HEK293 (cell line): ENCODE data around the gene LTBP1.

ENCODE experiments used
- CTCF ChIP-seq: fragments of 450-650 bp; formaldehyde crosslinking; IDR thresholded peaks from 2 replicates; pipeline ENCODE4 v1.5.1; 2016; ENCODE audit warnings: missing biosample characterization, missing genetic modification characterization
- REST ChIP-seq: fragments of 450-650 bp; formaldehyde crosslinking; IDR thresholded peaks from 2 replicates; pipeline ENCODE4 v1.5.1; 2016; ENCODE audit warnings: missing biosample characterization, missing genetic modification characterization
- TCF7L2 ChIP-seq: IDR thresholded peaks from 2 replicates; pipeline ENCODE4 v1.6.1; 2011; ENCODE audit warnings: low read depth, mild to moderate bottlenecking, inconsistent platforms, low read length, moderate library complexity, borderline replicate concordance
- WT1 ChIP-seq: fragments of 450-650 bp; formaldehyde crosslinking; IDR thresholded peaks from 2 replicates; pipeline ENCODE4 v1.5.1; 2016; ENCODE audit warnings: missing biosample characterization, missing genetic modification characterization
- YY1 ChIP-seq: fragments of 450-650 bp; formaldehyde crosslinking; IDR thresholded peaks from 2 replicates; pipeline ENCODE4 v1.5.1; 2018; ENCODE audit warnings: missing biosample characterization, missing genetic modification characterization
- ZBTB20 ChIP-seq: fragments of 450-650 bp; formaldehyde crosslinking; IDR thresholded peaks from 2 replicates; pipeline ENCODE4 v1.5.1; 2016; ENCODE audit warnings: missing biosample characterization, missing genetic modification characterization
- ZNF121 ChIP-seq: fragments of 450-650 bp; formaldehyde crosslinking; IDR thresholded peaks from 2 replicates; pipeline ENCODE4 v1.5.1; 2016; ENCODE audit warnings: missing biosample characterization, missing genetic modification characterization
- ZNF248 ChIP-seq: fragments of 450-650 bp; formaldehyde crosslinking; IDR thresholded peaks from 2 replicates; pipeline ENCODE4 v1.5.1; 2017; ENCODE audit warnings: missing biosample characterization, missing genetic modification characterization
- ZNF501 ChIP-seq: fragments of 450-650 bp; formaldehyde crosslinking; IDR thresholded peaks from 2 replicates; pipeline ENCODE4 v1.5.1; 2016; ENCODE audit warnings: missing biosample characterization, missing genetic modification characterization
- ZNF639 ChIP-seq: fragments of 450-650 bp; formaldehyde crosslinking; IDR thresholded peaks from 2 replicates; pipeline ENCODE4 v1.5.1; 2016; ENCODE audit warnings: missing biosample characterization, missing genetic modification characterization
- ZNF76 ChIP-seq: fragments of 450-650 bp; formaldehyde crosslinking; IDR thresholded peaks from 2 replicates; pipeline ENCODE4; 2016; ENCODE audit warnings: low read depth, missing biosample characterization, missing genetic modification characterization, borderline replicate concordance
- ZNF830 ChIP-seq: fragments of 450-650 bp; IDR thresholded peaks from 2 replicates; pipeline ENCODE4 v1.5.0; 2018; ENCODE audit warnings: missing biosample characterization, missing genetic modification characterization, low read depth, mild to moderate bottlenecking, moderate library complexity
- TF ChIP-seq, protein P1 (sequence below): fragments of 450-650 bp; formaldehyde crosslinking; IDR thresholded peaks from 2 replicates; pipeline ENCODE4 v1.5.1; 2016; ENCODE audit warnings: missing biosample characterization, missing genetic modification characterization
- TF ChIP-seq, protein P2 (sequence below): fragments of 450-650 bp; formaldehyde crosslinking; IDR thresholded peaks from 2 replicates; pipeline ENCODE4 v1.5.1; 2016; ENCODE audit warnings: missing biosample characterization, missing genetic modification characterization

DNA sequence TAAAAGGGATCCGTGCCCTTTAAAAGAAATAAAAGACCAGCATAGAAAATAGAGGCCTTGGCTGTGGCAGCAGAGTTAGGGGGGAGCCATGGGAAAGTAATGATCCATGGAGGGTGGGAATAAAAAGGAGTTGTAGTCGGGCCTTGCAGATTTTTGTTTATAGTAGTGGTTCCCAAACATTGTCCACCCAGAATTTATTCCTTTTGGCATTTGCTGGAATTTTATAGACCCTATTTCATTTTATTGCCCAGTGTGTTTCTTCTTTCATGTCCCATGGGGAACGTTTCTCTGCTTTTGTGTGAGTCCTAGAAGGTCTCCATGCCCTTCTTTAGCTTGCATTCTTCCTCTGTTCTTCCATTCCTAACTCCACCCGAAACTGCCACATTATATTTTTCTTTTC lies 222.2 kb downstream of the LTBP1 start:
- TF ChIP-seq WT1 (tag by site-specific recombination): no peak
- TF ChIP-seq REST (tag by site-specific recombination): no peak
- TF ChIP-seq, protein P1, sequence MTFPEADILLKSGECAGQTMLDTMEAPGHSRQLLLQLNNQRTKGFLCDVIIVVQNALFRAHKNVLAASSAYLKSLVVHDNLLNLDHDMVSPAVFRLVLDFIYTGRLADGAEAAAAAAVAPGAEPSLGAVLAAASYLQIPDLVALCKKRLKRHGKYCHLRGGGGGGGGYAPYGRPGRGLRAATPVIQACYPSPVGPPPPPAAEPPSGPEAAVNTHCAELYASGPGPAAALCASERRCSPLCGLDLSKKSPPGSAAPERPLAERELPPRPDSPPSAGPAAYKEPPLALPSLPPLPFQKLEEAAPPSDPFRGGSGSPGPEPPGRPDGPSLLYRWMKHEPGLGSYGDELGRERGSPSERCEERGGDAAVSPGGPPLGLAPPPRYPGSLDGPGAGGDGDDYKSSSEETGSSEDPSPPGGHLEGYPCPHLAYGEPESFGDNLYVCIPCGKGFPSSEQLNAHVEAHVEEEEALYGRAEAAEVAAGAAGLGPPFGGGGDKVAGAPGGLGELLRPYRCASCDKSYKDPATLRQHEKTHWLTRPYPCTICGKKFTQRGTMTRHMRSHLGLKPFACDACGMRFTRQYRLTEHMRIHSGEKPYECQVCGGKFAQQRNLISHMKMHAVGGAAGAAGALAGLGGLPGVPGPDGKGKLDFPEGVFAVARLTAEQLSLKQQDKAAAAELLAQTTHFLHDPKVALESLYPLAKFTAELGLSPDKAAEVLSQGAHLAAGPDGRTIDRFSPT (tag by site-specific recombination): no peak
- no peak for TF ChIP-seq CTCF (tag by site-specific recombination)
- no peak for TF ChIP-seq ZNF76 (tag by site-specific recombination)
- TF ChIP-seq ZBTB20 (tag by site-specific recombination): no peak
- TF ChIP-seq ZNF121 (tag by site-specific recombination): no peak
- TF ChIP-seq ZNF830 (tag by site-specific recombination): no peak
- TF ChIP-seq ZNF501: no peak
- no peak for TF ChIP-seq YY1 (tag by site-specific recombination)
- TF ChIP-seq, protein P2, sequence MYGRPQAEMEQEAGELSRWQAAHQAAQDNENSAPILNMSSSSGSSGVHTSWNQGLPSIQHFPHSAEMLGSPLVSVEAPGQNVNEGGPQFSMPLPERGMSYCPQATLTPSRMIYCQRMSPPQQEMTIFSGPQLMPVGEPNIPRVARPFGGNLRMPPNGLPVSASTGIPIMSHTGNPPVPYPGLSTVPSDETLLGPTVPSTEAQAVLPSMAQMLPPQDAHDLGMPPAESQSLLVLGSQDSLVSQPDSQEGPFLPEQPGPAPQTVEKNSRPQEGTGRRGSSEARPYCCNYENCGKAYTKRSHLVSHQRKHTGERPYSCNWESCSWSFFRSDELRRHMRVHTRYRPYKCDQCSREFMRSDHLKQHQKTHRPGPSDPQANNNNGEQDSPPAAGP (tag by site-specific recombination): no peak
- no peak for TF ChIP-seq TCF7L2
- no peak for TF ChIP-seq ZNF639
- TF ChIP-seq ZNF248 (tag by site-specific recombination): no peak
